Left ventricle myocardium inferior (tissue), 1 donor: ENCODE measurements around the gene TATDN3. TPM values are rescaled to one million over a fixed set of nuclear protein-coding genes. Genes with fewer than 3 reads are reported as not detected.
"Not testable (repeated sequence)": the region's sequence is repeated elsewhere in the genome, so short reads cannot be mapped to it uniquely, and the experiment has no call there.

Source experiments
- DNase-seq: peaks from one replicate; pipeline ENCODE4 v3.0.0-alpha.2; 2020
- H3K27ac ChIP-seq: fragments of 200-600 bp; replicated peaks from 2 replicates; pipeline ENCODE4 v1.8.0; 2021
- H3K27me3 ChIP-seq: fragments of 200-600 bp; 2 replicates; pipeline ENCODE4 v1.8.0; 2021; ENCODE audit warnings: low read depth
- H3K36me3 ChIP-seq: fragments of 200-600 bp; 2 replicates; pipeline ENCODE4 v1.8.0; 2021
- H3K4me1 ChIP-seq: fragments of 200-600 bp; 2 replicates; pipeline ENCODE4 v1.8.0; 2021
- H3K4me3 ChIP-seq: fragments of 200-600 bp; 2 replicates; pipeline ENCODE4 v1.8.0; 2021; ENCODE audit warnings: mild to moderate bottlenecking, moderate library complexity
- H3K9me3 ChIP-seq: fragments of 200-600 bp; replicated peaks from 2 replicates; pipeline ENCODE4 v1.8.0; 2021
- CTCF ChIP-seq: fragments of 200-600 bp; IDR thresholded peaks from 2 replicates; pipeline ENCODE4 v1.8.0; 2021; ENCODE audit warnings: antibody characterized with exemption, mild to moderate bottlenecking, borderline replicate concordance
- intact Hi-C: fragments of 100-400 bp; cut with micrococcal nuclease; formaldehyde crosslinking; loops from one replicate; pipeline ENCODE4 v1.11.0; 2022
- total RNA-seq: library from RNA; stranded (reverse); fragmentation: NEBNext Ultra II Directional; extraction: Animal tissue kit (Norgen Biotek cat#: 25700); gene quantifications from one replicate; pipeline ENCODE4 v1.2.1, GENCODE V29; 2021
- donor health status: DM: no; HTN: yes; CAD: no; lungs with severe emphysema.

TATDN3 gene
- total RNA-seq, 1 donor from 2014 or later = 23.5 TPM

GRCh38 chr1:212759683-212760082 is 32.0 kb upstream of the TATDN3 start:
- Histone ChIP-seq H3K9me3 (no peaks in the 10 kb centered on the region), H3K27ac (no peak overlapping the region), H3K4me3 (no peak overlapping the region), H3K4me1 (peaks cover 9% of the 10 kb centered on the region), H3K27me3 (no peaks in the 10 kb centered on the region), H3K36me3 (peaks cover 10% of the 10 kb centered on the region)
- TF ChIP-seq CTCF = no peak
- no peak for DNase-seq
- intact Hi-C loops = no loop called here

- DNase-seq = no peak
- intact Hi-C loops = no loop called here
Observed at GRCh38 chr1:212760126-212760823, 31.4 kb upstream of the TATDN3 start.

GRCh38 chr1:212762234-212762633 is 29.5 kb upstream of the TATDN3 start:
- Histone ChIP-seq H3K27ac (no peak overlapping the region), H3K4me3 (no peak overlapping the region), H3K36me3 (peaks cover 26% of the 10 kb centered on the region), H3K27me3 (no peaks in the 10 kb centered on the region), H3K4me1 (no peaks in the 10 kb centered on the region), H3K9me3 (peaks cover 15% of the 10 kb centered on the region)
- no peak for TF ChIP-seq CTCF
- intact Hi-C loops = no loop called here
- DNase-seq = no peak

More at GRCh38 chr1:212760126-212760823, 31.4 kb upstream of the TATDN3 start:
- Histone ChIP-seq H3K27me3 (no peaks in the 10 kb centered on the region), H3K9me3 (no peaks in the 10 kb centered on the region), H3K36me3 (peaks cover 11% of the 10 kb centered on the region), H3K4me3 (no peak overlapping the region), H3K4me1 (peaks cover 3% of the 10 kb centered on the region), H3K27ac (no peak overlapping the region)
- TF ChIP-seq CTCF = no peak

- Histone ChIP-seq H3K27ac (no peak overlapping the region), H3K9me3 (peaks cover 21% of the 10 kb centered on the region), H3K27me3 (no peaks in the 10 kb centered on the region), H3K36me3 (peaks cover 29% of the 10 kb centered on the region), H3K4me3 (no peak overlapping the region), H3K4me1 (no peaks in the 10 kb centered on the region)
- no peak for TF ChIP-seq CTCF
- DNase-seq = no peak
- intact Hi-C loops = no loop called here
Observed at GRCh38 chr1:212762839-212763238, 28.9 kb upstream of the TATDN3 start.

GRCh38 chr1:212764718-212765281 is 26.9 kb upstream of the TATDN3 start:
- H3K4me3 ChIP-seq, H3K27me3 ChIP-seq, H3K27ac ChIP-seq, H3K4me1 ChIP-seq, intact Hi-C loops, DNase-seq: not testable (repeated sequence)
- Histone ChIP-seq H3K9me3 (peaks cover 41% of the 10 kb centered on the region), H3K36me3 (peaks cover 42% of the 10 kb centered on the region)

- H3K27me3 ChIP-seq, intact Hi-C loops, H3K27ac ChIP-seq, H3K4me3 ChIP-seq, DNase-seq, H3K4me1 ChIP-seq: not testable (repeated sequence)
- Histone ChIP-seq H3K36me3 (peaks cover 57% of the 10 kb centered on the region), H3K9me3 (peaks cover 56% of the 10 kb centered on the region)
Observed at GRCh38 chr1:212766825-212767224, 24.9 kb upstream of the TATDN3 start.
